GM12801 (cell line): ENCODE measurements around the gene FAM114A1.

Experiments used
- CTCF ChIP-seq: IDR thresholded peaks from one replicate; pipeline ENCODE4 v1.5.1; 2011; ENCODE audit warnings: control low read depth; ENCODE audit not compliant: insufficient read length; ENCODE audit errors: extremely low read depth

Gene FAM114A1

DNA sequence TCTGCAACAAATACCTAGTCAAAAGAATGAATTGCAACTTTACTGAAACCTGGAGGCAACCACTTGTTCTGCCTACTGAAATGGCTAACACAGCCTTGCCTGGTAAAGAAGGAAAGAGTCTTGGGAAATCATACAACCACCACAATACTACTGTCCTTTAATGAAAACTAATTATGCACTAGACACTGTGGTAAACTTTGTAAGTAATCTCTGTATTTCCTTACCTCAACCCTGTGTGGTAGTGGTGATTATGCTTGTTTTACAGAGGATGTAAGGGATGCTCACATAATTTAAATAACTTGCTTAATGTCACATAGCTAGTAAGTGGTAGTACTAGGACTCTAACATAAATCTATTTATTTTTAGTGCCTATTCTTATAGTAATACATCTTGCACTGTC lies 119.9 kb downstream of the FAM114A1 start:
- TF ChIP-seq CTCF = no peak

- no peak for TF ChIP-seq CTCF
Observed at GRCh38 chr4:38989487-38989886, 121.9 kb downstream of the FAM114A1 start.

GRCh38 chr4:38990241-38990640 lies 122.6 kb downstream of the FAM114A1 start:
- no peak for TF ChIP-seq CTCF

GRCh38 chr4:38993683-38994082 lies 126.1 kb downstream of the FAM114A1 start:
- no peak for TF ChIP-seq CTCF

GRCh38 chr4:38994135-38994534 lies 126.5 kb downstream of the FAM114A1 start:
- TF ChIP-seq CTCF = no peak
